ENCODE measurements around the gene ZNF366.

Gene ZNF366

DNA sequence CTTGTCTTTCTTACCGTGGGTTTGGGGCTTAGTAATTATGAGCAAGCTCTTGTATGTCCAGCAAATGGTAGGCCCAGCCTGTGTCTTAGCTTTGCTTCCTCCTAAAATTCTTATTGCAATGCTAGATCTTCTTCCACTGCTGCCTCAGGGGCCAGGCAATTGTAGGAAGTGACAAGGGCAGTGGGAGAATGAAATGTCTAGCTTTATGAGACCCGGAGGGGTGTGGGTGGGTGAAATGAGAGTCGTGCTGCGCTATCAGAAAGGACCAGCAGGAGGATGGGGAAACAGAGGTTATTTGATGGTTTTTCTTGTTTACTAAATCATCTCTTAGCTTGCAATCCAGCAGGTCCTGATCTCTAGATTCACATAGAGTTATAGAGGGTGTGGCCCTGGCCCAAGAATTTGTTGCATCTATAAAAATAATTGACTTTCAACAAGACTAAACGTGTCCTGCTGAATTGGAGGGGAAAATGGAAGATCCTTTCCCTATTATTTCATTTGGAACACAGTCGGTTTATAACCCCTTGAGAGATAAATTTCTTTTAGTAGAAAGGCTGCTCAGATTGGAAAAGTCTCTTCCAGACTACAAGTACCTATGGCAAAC, 43.7 kb downstream of the ZNF366 start:
- Histone ChIP-seq H3K27ac (no peak overlapping the region), H3K4me3 (no peak overlapping the region)
- no peak for DNase-seq (ENCODE audit: low spot score)
- TF ChIP-seq, protein P1, sequence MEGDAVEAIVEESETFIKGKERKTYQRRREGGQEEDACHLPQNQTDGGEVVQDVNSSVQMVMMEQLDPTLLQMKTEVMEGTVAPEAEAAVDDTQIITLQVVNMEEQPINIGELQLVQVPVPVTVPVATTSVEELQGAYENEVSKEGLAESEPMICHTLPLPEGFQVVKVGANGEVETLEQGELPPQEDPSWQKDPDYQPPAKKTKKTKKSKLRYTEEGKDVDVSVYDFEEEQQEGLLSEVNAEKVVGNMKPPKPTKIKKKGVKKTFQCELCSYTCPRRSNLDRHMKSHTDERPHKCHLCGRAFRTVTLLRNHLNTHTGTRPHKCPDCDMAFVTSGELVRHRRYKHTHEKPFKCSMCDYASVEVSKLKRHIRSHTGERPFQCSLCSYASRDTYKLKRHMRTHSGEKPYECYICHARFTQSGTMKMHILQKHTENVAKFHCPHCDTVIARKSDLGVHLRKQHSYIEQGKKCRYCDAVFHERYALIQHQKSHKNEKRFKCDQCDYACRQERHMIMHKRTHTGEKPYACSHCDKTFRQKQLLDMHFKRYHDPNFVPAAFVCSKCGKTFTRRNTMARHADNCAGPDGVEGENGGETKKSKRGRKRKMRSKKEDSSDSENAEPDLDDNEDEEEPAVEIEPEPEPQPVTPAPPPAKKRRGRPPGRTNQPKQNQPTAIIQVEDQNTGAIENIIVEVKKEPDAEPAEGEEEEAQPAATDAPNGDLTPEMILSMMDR (IDR thresholded peaks at IDR 0.05), result no peak

GRCh38 chr5:72460413-72460812, 46.8 kb downstream of the ZNF366 start:
- Histone ChIP-seq H3K27ac (no peak overlapping the region), H3K4me3 (no peak overlapping the region)
- TF ChIP-seq, protein P1 (IDR thresholded peaks at IDR 0.05), result no peak
- DNase-seq (ENCODE audit: low spot score), result no peak

DNA sequence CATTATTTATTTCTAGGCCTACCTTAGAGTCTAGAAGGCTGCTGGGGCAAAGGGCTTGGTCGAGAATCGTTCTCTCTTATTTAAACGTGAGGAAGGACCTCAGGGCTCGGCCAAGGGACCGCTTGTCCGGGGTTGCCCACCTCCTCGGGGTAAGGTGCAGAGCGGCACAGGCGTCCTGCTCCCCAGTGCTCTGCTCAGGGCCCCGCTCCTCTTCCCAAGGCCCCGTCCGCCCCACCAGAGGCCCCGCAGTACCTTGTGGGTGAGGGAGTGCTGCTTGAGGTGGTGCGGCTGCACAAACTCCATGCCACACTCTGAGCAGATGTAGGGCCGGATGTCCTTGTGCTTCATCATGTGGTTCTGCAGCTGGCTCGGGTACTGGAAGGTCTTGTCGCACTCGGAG, 47.3 kb downstream of the ZNF366 start:
- H3K4me3 ChIP-seq, result no peak overlapping the region
- DNase-seq (ENCODE audit: low spot score), result no peak
- no peak overlapping the region for H3K27ac ChIP-seq
- TF ChIP-seq, protein P1 (IDR thresholded peaks at IDR 0.05), result no peak

DNA sequence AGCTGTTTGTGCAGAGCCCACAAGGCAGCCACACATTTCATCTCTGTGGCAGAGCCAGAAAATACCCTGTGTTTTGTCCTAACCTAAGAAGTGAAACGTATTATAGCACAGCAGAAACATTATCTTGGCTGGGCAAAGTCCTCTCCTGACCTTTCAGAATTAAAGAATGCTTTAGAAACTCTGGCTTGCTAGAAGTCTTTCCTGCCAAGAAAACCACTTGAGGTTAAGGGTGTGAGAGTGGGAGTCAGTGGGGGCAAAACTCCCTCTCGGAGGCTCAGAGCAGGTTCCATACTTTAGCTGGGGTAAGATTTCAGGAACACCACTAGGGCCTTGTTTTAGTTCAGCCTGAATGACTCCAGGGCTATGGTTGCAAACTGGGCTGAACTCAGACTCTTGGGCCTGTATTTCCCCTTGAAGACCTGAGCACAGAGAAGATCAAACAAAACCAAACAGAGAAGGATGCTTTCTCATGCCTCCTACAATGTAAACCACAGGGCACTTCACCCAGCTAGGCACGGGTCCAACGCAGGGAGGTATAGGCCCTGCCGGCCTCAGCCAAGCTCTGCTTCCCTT, 48.0 kb downstream of the ZNF366 start:
- TF ChIP-seq, protein P1 (IDR thresholded peaks at IDR 0.05), result no peak
- no peak for DNase-seq (ENCODE audit: low spot score)
- H3K27ac ChIP-seq, result peak overlapping the region; percentile 42 to 59
- no peak overlapping the region for H3K4me3 ChIP-seq

GRCh38 chr5:72458407-72458806, 48.8 kb downstream of the ZNF366 start:
- TF ChIP-seq, protein P1 (IDR thresholded peaks at IDR 0.05), result no peak
- Histone ChIP-seq H3K27ac (no peak overlapping the region), H3K4me3 (no peak overlapping the region)
- DNase-seq (ENCODE audit: low spot score), result no peak

DNA sequence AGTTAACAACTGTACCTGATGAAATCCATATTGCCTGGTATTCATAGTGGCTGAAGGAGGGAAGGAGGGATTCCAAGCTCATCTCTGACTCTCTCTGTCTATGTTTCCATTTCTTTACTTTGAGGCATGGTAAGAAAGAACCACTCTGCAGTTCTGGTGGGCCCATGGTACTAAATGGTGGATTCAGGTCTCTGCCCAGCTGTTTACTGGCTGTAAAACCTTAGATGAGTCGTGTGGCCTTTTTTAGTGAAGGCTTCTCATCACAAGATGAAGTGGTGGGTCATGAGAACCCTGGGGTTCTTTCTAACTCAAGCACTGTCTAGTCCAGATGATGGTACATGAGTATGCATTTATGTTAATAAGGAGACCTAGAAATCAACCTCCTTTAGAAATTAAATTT, 49.7 kb downstream of the ZNF366 start:
- no peak for DNase-seq (ENCODE audit: low spot score)
- TF ChIP-seq, protein P1 (IDR thresholded peaks at IDR 0.05), result no peak

GRCh38 chr5:72456391-72457074, 50.7 kb downstream of the ZNF366 start:
- no peak for DNase-seq (ENCODE audit: low spot score)
- no peak overlapping the region for H3K27ac ChIP-seq
- TF ChIP-seq, protein P1 (IDR thresholded peaks at IDR 0.05), result no peak
- no peak overlapping the region for H3K4me3 ChIP-seq

More for the DNA sequence above, 49.7 kb downstream of the ZNF366 start:
- Histone ChIP-seq H3K4me3 (no peak overlapping the region), H3K27ac (no peak overlapping the region)

Measured in coronary artery (tissue), 2 donors.